ENCODE results near the gene SVIL. TPM values are rescaled to one million over a fixed set of nuclear protein-coding genes. Genes with fewer than 3 reads are reported as not detected.
"Not testable (repeated sequence)": the region's sequence is repeated elsewhere in the genome, so short reads cannot be mapped to it uniquely, and the experiment has no call there.

Gene SVIL
- total RNA-seq, 1 donor from 2014 or later = 72.1 TPM

- TF ChIP-seq CTCF (IDR thresholded peaks at IDR 0.05; ENCODE audit: insufficient read depth, low read length, poor library complexity, severe bottlenecking) = no peak
- H3K4me3 ChIP-seq (ENCODE audit: low read depth, low read length) = no peak overlapping the region
- no peaks in the 10 kb centered on the region for H3K36me3 ChIP-seq (ENCODE audit: control insufficient read depth, insufficient read depth, low read length)
- no peaks in the 10 kb centered on the region for H3K27me3 ChIP-seq (ENCODE audit: control insufficient read depth, insufficient read depth, low read length)
- no peak for DNase-seq (ENCODE audit: low read depth)
Measured at GRCh38 chr10:29631049-29631339, 3.8 kb downstream of the SVIL start.

DNA sequence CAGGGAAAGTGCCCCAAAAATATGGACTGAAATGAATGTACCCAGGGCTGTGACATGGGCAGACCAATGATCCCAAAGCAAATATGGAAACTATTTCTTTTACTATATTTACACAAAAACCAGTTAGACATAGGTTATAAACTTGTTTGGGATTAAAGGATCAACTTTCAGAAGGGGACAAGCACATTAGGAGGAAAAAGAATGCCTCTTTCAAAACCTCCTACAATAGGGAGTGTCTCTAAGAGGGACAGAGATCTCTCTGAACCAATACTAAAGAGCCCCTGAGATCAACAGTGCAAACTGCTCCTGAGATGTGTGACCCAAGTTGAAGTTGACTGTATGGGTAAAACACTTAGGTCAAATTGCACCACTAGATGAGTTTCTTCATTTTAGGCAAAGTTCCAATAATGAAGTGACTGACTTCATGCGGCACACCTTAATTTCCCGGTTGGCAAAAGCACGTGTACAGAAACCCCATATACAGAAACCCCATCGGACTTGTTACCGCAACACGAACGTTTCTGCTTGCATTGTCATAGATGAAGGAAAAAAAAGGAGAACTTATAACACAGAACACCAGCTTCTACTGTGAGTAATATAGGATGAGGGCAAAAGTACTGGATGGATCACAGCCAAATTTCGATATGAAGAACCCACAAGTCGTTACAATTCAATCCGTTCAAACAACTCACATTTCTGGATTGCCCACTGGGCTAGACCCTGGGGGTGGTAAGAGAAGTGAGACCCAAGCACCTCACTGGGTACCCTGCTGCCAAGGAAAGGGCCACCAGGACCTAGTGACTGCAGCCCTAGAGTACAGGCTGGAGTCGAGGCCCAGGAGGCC lies 4.3 kb downstream of the SVIL start:
- no peak for TF ChIP-seq CTCF (IDR thresholded peaks at IDR 0.05; ENCODE audit: insufficient read depth, low read length, poor library complexity, severe bottlenecking)
- Histone ChIP-seq H3K36me3 (ENCODE audit: control insufficient read depth, insufficient read depth, low read length) (no peaks in the 10 kb centered on the region), H3K27me3 (ENCODE audit: control insufficient read depth, insufficient read depth, low read length) (no peaks in the 10 kb centered on the region), H3K4me3 (ENCODE audit: low read depth, low read length) (no peak overlapping the region)
- DNase-seq (ENCODE audit: low read depth) = no peak

GRCh38 chr10:29628912-29629526 lies 5.8 kb downstream of the SVIL start:
- Histone ChIP-seq H3K4me3 (ENCODE audit: low read depth, low read length) (no peak overlapping the region), H3K27me3 (ENCODE audit: control insufficient read depth, insufficient read depth, low read length) (no peaks in the 10 kb centered on the region), H3K36me3 (ENCODE audit: control insufficient read depth, insufficient read depth, low read length) (no peaks in the 10 kb centered on the region)
- TF ChIP-seq CTCF (IDR thresholded peaks at IDR 0.05; ENCODE audit: insufficient read depth, low read length, poor library complexity, severe bottlenecking) = no peak
- DNase-seq (ENCODE audit: low read depth) = no peak

- Histone ChIP-seq H3K4me3 (ENCODE audit: low read depth, low read length) (no peak overlapping the region), H3K27me3 (ENCODE audit: control insufficient read depth, insufficient read depth, low read length) (no peaks in the 10 kb centered on the region), H3K36me3 (ENCODE audit: control insufficient read depth, insufficient read depth, low read length) (no peaks in the 10 kb centered on the region)
- no peak for DNase-seq (ENCODE audit: low read depth)
- no peak for TF ChIP-seq CTCF (IDR thresholded peaks at IDR 0.05; ENCODE audit: insufficient read depth, low read length, poor library complexity, severe bottlenecking)
Measured at GRCh38 chr10:29628311-29628710, 6.5 kb downstream of the SVIL start.

DNA sequence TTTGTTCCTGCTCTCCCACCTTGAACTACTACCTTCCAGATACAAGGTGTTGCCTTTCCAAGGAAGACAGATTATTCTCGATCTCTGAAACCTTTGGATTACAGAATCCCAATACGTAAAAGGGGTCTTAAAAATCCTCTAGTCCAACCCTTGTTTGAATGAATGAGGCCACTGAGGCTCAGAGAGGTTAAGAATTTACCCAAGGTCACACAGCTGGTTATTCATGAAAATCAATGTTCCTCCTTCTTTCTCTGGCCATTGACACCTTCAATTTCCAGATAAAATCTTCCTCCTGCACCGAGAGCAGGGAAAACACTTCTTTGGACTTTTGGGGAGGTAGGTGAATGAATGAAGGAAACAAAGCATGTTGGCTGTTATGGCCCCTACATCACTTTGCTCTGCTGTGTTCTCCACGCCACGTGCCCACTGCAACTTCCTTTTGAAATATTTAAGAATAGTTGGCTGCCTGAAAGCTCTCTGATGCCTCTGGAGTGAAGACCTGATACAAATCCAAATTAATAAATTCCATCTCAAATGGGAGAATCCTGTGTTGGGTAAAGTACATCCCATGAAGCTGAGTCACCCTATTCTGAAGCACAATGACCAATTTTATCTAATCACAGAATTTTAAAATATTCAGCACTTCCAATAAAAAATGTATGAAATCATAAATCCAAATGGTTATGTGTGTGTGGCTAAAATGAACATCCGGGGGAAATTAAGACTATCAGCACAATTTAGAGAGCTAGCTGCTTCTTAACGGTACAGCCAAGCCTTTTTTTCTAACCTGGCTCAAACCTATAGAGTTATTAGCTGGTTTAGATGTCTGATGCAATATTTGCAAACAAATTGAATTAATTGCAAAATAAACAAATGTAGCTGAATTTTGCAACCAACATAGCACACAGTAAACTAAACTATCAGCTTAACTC lies 7.3 kb downstream of the SVIL start:
- Histone ChIP-seq H3K27me3 (ENCODE audit: control insufficient read depth, insufficient read depth, low read length) (no peaks in the 10 kb centered on the region), H3K36me3 (ENCODE audit: control insufficient read depth, insufficient read depth, low read length) (no peaks in the 10 kb centered on the region), H3K4me3 (ENCODE audit: low read depth, low read length) (no peak overlapping the region)
- TF ChIP-seq CTCF (IDR thresholded peaks at IDR 0.05; ENCODE audit: insufficient read depth, low read length, poor library complexity, severe bottlenecking) = no peak
- DNase-seq (ENCODE audit: low read depth) = no peak

GRCh38 chr10:29624357-29624756 lies 10.4 kb downstream of the SVIL start:
- not testable (repeated sequence) for DNase-seq (ENCODE audit: low read depth); H3K4me3 ChIP-seq (ENCODE audit: low read depth, low read length); H3K27me3 ChIP-seq (ENCODE audit: control insufficient read depth, insufficient read depth, low read length); H3K36me3 ChIP-seq (ENCODE audit: control insufficient read depth, insufficient read depth, low read length)
